ENCODE data around the gene GATD1.

GATD1 gene

GRCh38 chr11:725624-726202, 51.6 kb downstream of the GATD1 start:
- no peak overlapping the region for H3K27ac ChIP-seq
- TF ChIP-seq FOXP2 (optimal IDR thresholded peaks at IDR 0.05; ENCODE audit: control extremely low read depth, extremely low read length, insufficient read depth) (no peak), POLR2AphosphoS5 (IDR thresholded peaks at IDR 0.05; ENCODE audit: borderline replicate concordance, low read depth, low read length) (no peak), EZH2 (IDR thresholded peaks at IDR 0.05) (no peak)
- H3K4me3 ChIP-seq: no peak overlapping the region
- no peak overlapping the region for H3K9ac ChIP-seq (ENCODE audit: insufficient read length)
- no peaks in the 10 kb centered on the region for H3K36me3 ChIP-seq (ENCODE audit: insufficient read depth, low read length)
- no peak for DNase-seq (ENCODE audit: low read depth, low spot score)
- H3K9me3 ChIP-seq (ENCODE audit: low read depth, low read length): no peaks in the 10 kb centered on the region

DNA sequence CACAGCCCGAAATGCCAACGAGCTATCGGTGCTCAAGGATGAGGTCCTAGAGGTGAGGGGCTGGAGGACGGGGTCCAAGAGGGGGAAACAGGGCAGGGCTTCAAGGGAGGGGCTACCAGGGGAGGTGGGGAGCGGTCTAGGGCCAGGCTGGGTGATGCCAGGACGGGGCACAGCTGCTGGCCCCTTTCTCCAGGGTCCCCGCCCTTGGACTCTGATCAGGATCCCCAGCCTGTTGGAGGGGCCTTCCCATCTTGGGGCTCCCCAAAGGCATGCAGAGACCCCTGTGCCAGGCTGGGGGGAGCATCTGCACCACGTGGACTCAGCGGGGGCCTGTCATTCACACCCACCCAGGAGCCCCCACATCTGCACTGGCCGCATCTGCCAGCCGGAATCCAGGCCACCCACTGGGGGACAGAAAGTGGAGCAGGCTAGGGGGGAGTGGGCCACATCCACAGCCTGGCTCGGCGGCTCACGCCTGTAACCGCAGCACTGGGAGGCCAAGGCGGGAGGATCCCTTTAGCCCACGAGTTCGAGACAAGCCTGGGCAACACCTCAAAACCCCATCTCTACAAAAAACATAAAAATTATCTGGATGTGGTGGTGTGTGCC, 52.4 kb downstream of the GATD1 start:
- DNase-seq (ENCODE audit: low read depth, low spot score): no peak
- TF ChIP-seq POLR2AphosphoS5 (IDR thresholded peaks at IDR 0.05; ENCODE audit: borderline replicate concordance, low read depth, low read length): no peak
- no peak for TF ChIP-seq FOXP2 (optimal IDR thresholded peaks at IDR 0.05; ENCODE audit: control extremely low read depth, extremely low read length, insufficient read depth)
- no peak for TF ChIP-seq EZH2 (IDR thresholded peaks at IDR 0.05)
- Histone ChIP-seq H3K9me3 (ENCODE audit: low read depth, low read length) (no peaks in the 10 kb centered on the region), H3K27ac (no peak overlapping the region), H3K9ac (ENCODE audit: insufficient read length) (no peak overlapping the region), H3K36me3 (ENCODE audit: insufficient read depth, low read length) (no peaks in the 10 kb centered on the region), H3K4me3 (no peak overlapping the region)

GRCh38 chr11:724049-724777, 53.1 kb downstream of the GATD1 start:
- Histone ChIP-seq H3K27ac (no peak overlapping the region), H3K9me3 (ENCODE audit: low read depth, low read length) (no peaks in the 10 kb centered on the region), H3K36me3 (ENCODE audit: insufficient read depth, low read length) (no peaks in the 10 kb centered on the region), H3K9ac (ENCODE audit: insufficient read length) (no peak overlapping the region), H3K4me3 (no peak overlapping the region)
- no peak for DNase-seq (ENCODE audit: low read depth, low spot score)
- TF ChIP-seq FOXP2 (optimal IDR thresholded peaks at IDR 0.05; ENCODE audit: control extremely low read depth, extremely low read length, insufficient read depth) (no peak), EZH2 (IDR thresholded peaks at IDR 0.05) (no peak), POLR2AphosphoS5 (IDR thresholded peaks at IDR 0.05; ENCODE audit: borderline replicate concordance, low read depth, low read length) (no peak)

DNA sequence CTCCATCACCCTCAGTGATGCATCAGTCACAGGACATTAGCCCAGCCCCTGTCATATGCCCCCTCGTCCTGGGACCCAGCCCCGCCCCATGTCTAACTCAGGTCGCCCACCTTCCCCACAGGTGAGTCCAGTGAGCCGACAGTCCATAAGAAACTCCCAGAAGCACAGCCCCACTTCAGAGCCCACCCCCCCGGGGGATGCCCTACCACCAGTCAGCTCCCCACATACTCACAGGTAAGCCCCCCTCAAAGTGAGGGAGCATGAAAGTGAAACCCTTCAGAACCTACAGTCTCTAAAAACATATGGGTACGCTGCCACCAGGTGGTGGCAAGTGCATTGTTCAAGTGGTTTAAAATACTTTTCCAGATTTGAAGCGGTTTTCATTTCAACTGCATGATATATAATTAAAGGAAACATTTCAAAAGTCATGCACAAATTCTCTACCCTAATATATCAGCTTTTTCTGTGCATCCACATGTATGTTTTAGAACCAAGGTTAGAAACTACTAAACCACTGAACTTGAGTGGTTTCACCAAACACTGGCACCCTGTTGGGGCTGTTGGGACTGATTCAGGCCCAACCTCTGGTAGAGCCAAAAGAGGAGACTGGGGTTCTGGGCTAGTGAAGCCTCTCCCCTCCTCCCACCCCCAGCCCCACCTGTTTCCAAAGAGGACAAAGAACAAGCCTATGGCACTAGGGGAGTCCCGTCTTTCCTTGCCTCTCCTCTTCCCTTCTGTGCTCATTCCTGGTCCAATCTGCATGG, 54.0 kb downstream of the GATD1 start:
- H3K9ac ChIP-seq (ENCODE audit: insufficient read length): no peak overlapping the region
- TF ChIP-seq EZH2 (IDR thresholded peaks at IDR 0.05): no peak
- no peak for TF ChIP-seq FOXP2 (optimal IDR thresholded peaks at IDR 0.05; ENCODE audit: control extremely low read depth, extremely low read length, insufficient read depth)
- no peak for TF ChIP-seq POLR2AphosphoS5 (IDR thresholded peaks at IDR 0.05; ENCODE audit: borderline replicate concordance, low read depth, low read length)
- no peak overlapping the region for H3K27ac ChIP-seq
- no peak overlapping the region for H3K4me3 ChIP-seq
- no peaks in the 10 kb centered on the region for H3K9me3 ChIP-seq (ENCODE audit: low read depth, low read length)
- no peaks in the 10 kb centered on the region for H3K36me3 ChIP-seq (ENCODE audit: insufficient read depth, low read length)
- no peak for DNase-seq (ENCODE audit: low read depth, low spot score)

DNA sequence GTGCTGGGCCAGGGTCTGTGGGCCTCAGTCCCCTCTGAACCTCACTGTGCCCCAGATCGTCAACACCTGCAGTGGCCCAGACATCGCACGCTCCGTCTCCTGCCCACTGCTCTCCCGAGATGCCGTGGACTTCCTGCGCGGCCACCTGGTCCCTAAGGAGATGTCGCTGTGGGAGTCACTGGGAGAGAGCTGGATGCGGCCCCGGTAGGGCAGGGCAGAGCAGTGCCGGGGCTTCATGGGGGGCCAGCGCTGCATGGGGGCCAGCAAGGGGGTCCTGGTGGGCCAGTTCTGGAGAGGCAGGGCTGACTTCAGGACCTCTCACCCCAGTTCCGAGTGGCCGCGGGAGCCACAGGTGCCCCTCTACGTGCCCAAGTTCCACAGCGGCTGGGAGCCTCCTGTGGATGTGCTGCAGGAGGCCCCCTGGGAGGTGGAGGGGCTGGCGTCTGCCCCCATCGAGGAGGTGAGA, 54.9 kb downstream of the GATD1 start:
- Histone ChIP-seq H3K36me3 (ENCODE audit: insufficient read depth, low read length) (no peaks in the 10 kb centered on the region), H3K9ac (ENCODE audit: insufficient read length) (no peak overlapping the region), H3K9me3 (ENCODE audit: low read depth, low read length) (no peaks in the 10 kb centered on the region), H3K4me3 (no peak overlapping the region), H3K27ac (no peak overlapping the region)
- TF ChIP-seq POLR2AphosphoS5 (IDR thresholded peaks at IDR 0.05; ENCODE audit: borderline replicate concordance, low read depth, low read length): no peak
- no peak for TF ChIP-seq FOXP2 (optimal IDR thresholded peaks at IDR 0.05; ENCODE audit: control extremely low read depth, extremely low read length, insufficient read depth)
- TF ChIP-seq EZH2 (IDR thresholded peaks at IDR 0.05): no peak
- no peak for DNase-seq (ENCODE audit: low read depth, low spot score)

DNA sequence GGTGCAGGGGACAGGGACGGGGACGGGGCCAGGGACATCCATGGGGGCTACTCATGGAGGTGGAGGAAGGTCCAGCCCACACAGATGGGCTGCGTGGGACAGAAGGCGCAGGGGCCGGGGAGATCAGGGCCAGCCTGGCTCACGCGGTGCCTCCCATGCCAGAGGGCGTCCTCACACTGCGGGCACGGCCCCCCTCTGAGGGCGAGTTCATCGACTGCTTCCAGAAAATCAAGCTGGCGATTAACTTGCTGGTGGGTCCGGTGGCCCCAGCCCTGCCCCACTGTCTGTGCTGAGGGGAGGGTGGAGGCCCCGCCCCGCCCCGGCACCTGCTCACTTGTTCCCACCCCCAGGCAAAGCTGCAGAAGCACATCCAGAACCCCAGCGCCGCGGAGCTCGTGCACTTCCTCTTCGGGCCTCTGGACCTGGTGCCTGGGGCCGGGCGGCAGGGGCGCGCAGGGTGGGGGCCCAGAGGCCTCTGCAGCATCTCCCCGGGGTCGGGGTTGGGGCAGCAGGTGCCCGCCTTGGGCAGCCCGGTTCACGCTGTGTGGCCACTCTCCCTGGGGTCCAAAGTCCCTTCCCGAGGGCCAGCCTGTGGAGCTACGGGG, 55.4 kb downstream of the GATD1 start:
- DNase-seq (ENCODE audit: low read depth, low spot score): no peak
- H3K9me3 ChIP-seq (ENCODE audit: low read depth, low read length): no peaks in the 10 kb centered on the region
- no peak overlapping the region for H3K9ac ChIP-seq (ENCODE audit: insufficient read length)
- no peaks in the 10 kb centered on the region for H3K36me3 ChIP-seq (ENCODE audit: insufficient read depth, low read length)
- no peak for TF ChIP-seq POLR2AphosphoS5 (IDR thresholded peaks at IDR 0.05; ENCODE audit: borderline replicate concordance, low read depth, low read length)
- no peak for TF ChIP-seq FOXP2 (optimal IDR thresholded peaks at IDR 0.05; ENCODE audit: control extremely low read depth, extremely low read length, insufficient read depth)
- no peak for TF ChIP-seq EZH2 (IDR thresholded peaks at IDR 0.05)
- no peak overlapping the region for H3K27ac ChIP-seq
- no peak overlapping the region for H3K4me3 ChIP-seq

- TF ChIP-seq FOXP2 (optimal IDR thresholded peaks at IDR 0.05; ENCODE audit: control extremely low read depth, extremely low read length, insufficient read depth): no peak
- no peak for TF ChIP-seq POLR2AphosphoS5 (IDR thresholded peaks at IDR 0.05; ENCODE audit: borderline replicate concordance, low read depth, low read length)
- TF ChIP-seq EZH2 (IDR thresholded peaks at IDR 0.05): no peak
- H3K9ac ChIP-seq (ENCODE audit: insufficient read length): no peak overlapping the region
- H3K27ac ChIP-seq: no peak overlapping the region
- no peaks in the 10 kb centered on the region for H3K36me3 ChIP-seq (ENCODE audit: insufficient read depth, low read length)
- no peaks in the 10 kb centered on the region for H3K9me3 ChIP-seq (ENCODE audit: low read depth, low read length)
- DNase-seq (ENCODE audit: low read depth, low spot score): no peak
- H3K4me3 ChIP-seq: peak overlapping the region; percentile 33; the same call in 1 of the 2 replicates
Observed at GRCh38 chr11:721247-721740, 56.0 kb downstream of the GATD1 start.
